ENCODE data around the gene LYPLA2. TPM values are rescaled to one million over a fixed set of nuclear protein-coding genes. Genes with fewer than 3 reads are reported as not detected.
"Not testable (repeated sequence)": the region's sequence is repeated elsewhere in the genome, so short reads cannot be mapped to it uniquely, and the experiment has no call there.

Gene LYPLA2
- total RNA-seq, 4 donors from 2014 or later: 23.6 to 36.3 (median 31.6) TPM

DNA sequence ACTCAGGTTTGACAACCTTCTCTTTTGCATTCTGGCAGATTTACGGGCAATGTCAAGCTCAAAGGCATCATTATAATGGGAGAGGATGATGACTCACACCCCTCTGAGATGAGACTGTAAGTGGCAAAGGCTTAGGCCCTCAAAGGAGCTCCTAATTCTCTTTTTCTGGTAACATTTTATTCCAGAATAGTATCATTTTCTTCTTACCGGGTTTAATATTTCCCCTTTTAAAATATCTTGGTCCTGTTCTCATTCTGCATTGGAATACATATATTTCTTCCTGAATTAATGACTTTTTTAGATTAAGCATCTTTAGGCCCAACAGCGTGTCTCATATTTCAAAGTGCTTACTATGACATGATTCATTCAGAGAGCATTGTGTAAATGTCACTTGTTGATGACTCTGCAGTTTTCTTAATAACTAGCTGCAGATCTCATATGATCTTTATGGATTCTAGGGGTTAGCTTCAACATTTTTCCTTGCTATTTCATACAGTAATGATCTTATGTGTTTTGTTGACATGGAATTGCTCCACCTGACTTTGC lies 11.0 kb upstream of the LYPLA2 start:
- H3K4me1 ChIP-seq: peaks cover 3 to 52% (median 16%) of the 10 kb centered on the region in 4 donors
- DNase-seq (ENCODE audit: low spot score in 2 of 2): no peak
- no peaks in the 10 kb centered on the region for H3K9me3 ChIP-seq
- no peak overlapping the region for H3K4me3 ChIP-seq
- WGBS, 2 donors: 53 to 58% methylated on average over 3 of the region's 3 CpGs
- no peaks in the 10 kb centered on the region for H3K27me3 ChIP-seq
- TF ChIP-seq EP300 (IDR thresholded peaks at IDR 0.05) (no peak), POLR2A (IDR thresholded peaks at IDR 0.05) (no peak)
- TF ChIP-seq, protein P1, sequence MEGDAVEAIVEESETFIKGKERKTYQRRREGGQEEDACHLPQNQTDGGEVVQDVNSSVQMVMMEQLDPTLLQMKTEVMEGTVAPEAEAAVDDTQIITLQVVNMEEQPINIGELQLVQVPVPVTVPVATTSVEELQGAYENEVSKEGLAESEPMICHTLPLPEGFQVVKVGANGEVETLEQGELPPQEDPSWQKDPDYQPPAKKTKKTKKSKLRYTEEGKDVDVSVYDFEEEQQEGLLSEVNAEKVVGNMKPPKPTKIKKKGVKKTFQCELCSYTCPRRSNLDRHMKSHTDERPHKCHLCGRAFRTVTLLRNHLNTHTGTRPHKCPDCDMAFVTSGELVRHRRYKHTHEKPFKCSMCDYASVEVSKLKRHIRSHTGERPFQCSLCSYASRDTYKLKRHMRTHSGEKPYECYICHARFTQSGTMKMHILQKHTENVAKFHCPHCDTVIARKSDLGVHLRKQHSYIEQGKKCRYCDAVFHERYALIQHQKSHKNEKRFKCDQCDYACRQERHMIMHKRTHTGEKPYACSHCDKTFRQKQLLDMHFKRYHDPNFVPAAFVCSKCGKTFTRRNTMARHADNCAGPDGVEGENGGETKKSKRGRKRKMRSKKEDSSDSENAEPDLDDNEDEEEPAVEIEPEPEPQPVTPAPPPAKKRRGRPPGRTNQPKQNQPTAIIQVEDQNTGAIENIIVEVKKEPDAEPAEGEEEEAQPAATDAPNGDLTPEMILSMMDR (IDR thresholded peaks at IDR 0.05): no peak
- H3K36me3 ChIP-seq: peaks cover 0 to 40% (median 0%) of the 10 kb centered on the region in 3 donors
- H3K27ac ChIP-seq: peak overlapping the region in 2 of 4 donors; percentile 24 to 95

DNA sequence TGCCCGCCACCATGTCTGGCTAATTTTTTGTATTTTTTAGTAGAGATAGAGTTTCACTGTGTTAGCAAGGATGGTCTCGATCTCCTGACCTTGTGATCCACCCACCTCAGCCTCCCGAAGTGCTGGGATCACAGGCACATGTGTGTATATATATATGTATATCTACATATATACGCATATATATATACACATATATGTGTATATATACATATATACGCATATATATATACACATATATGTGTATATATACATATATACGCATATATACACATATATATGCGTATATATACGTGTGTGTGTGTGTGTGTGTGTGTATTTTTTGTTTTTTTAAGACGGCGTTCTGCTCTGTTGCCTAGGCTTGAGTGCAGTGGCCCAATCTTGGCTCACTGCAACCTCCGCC lies 7.8 kb upstream of the LYPLA2 start:
- H3K9me3 ChIP-seq; H3K27me3 ChIP-seq; DNase-seq (ENCODE audit: low spot score in 2 of 2); H3K4me3 ChIP-seq; H3K27ac ChIP-seq: not testable (repeated sequence)
- WGBS, 2 donors: 92 to 93% methylated on average over 11 of the region's 11 CpGs
- peaks cover 0 to 73% (median 7%) of the 10 kb centered on the region in 3 donors for H3K36me3 ChIP-seq
- H3K4me1 ChIP-seq: peaks cover 3 to 34% (median 9%) of the 10 kb centered on the region in 4 donors

DNA sequence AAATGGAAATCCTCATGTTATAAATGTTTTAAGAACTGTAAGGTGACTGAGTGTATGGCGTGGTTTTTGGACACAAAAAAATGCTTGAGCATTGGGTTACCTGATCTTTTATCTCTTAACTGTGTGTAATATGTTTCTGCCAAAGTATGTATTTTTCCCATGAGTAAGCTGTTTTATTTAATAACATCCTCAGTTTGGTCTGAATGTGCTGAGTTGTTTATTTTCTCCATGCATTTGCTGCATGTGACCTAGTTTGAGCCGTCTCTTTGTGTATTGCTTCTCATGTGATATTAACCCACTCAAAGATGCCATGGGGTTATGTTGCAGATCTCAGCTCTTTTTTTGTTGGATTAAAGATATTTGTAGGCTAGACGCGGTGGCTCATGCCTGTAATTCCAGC lies 6.1 kb upstream of the LYPLA2 start:
- 69 to 80% methylated on average over 4 of the region's 4 CpGs for WGBS, 2 donors
- H3K27me3 ChIP-seq: no peaks in the 10 kb centered on the region
- H3K27ac ChIP-seq: peak overlapping the region in 2 of 4 donors; percentile 28 to 66
- H3K36me3 ChIP-seq: peaks cover 0 to 86% (median 7%) of the 10 kb centered on the region in 3 donors
- TF ChIP-seq POLR2A (IDR thresholded peaks at IDR 0.05) (no peak), EP300 (IDR thresholded peaks at IDR 0.05) (peak in 1 of 2 donors; percentile 56)
- TF ChIP-seq, protein P1 (IDR thresholded peaks at IDR 0.05): no peak
- DNase-seq (ENCODE audit: low spot score in 2 of 2): no peak
- H3K9me3 ChIP-seq: no peaks in the 10 kb centered on the region
- H3K4me3 ChIP-seq: no peak overlapping the region
- peaks cover 0 to 21% (median under 1%) of the 10 kb centered on the region in 4 donors for H3K4me1 ChIP-seq

DNA sequence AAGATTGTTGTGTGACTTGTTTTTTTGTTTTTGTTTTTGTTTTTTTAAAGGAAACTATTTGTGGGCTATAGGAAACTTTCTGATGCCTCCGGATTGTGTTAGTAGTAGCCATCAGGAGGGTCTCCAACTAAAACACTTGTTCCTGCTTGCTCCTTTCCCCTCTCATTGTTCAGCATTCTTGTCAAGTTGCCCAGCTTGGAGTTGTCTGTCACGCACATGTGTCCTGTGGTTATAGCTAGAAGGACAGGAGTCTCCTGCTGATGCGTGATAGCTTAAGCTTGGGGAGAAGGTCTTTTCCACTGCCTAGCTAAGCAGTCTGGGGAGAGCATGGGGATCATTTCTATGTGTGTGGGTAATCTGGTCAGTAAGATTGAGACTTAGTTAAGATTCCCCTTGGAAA lies 3.2 kb upstream of the LYPLA2 start:
- no peak for TF ChIP-seq POLR2A (IDR thresholded peaks at IDR 0.05)
- TF ChIP-seq EP300 (IDR thresholded peaks at IDR 0.05): no peak
- TF ChIP-seq, protein P1 (IDR thresholded peaks at IDR 0.05): no peak
- no peak for DNase-seq (ENCODE audit: low spot score in 2 of 2)
- Histone ChIP-seq H3K9me3 (no peaks in the 10 kb centered on the region), H3K36me3 (peaks cover 0 to 62% (median 7%) of the 10 kb centered on the region in 3 donors), H3K4me1 (peaks cover 0 to 28% (median 16%) of the 10 kb centered on the region in 4 donors), H3K4me3 (no peak overlapping the region), H3K27me3 (no peaks in the 10 kb centered on the region), H3K27ac (no peak overlapping the region)
- WGBS, 2 donors: 90 to 92% methylated on average over 3 of the region's 3 CpGs

DNA sequence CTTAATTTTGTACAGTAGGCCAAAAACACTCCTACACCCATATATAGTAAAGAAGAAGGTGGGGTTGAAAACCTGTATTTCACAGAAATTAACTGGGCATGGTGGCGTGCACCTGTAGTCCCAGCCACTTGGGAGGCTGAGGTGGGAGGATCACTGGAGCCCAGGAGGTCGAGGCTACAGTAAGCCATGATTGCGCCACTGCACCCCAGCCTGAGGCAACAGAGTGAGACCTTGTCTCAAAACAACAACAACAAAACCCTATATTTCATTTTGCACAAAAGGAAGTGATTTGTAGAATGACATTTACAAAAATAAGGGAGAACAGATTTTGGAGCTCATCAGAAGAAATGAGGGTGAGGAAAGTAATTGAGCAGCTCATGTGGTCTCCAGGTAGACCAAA lies 2.2 kb upstream of the LYPLA2 start:
- no peak overlapping the region for H3K27ac ChIP-seq
- no peaks in the 10 kb centered on the region for H3K27me3 ChIP-seq
- no peak for DNase-seq (ENCODE audit: low spot score in 2 of 2)
- WGBS, 2 donors: 94% methylated on average over 3 of the region's 3 CpGs
- TF ChIP-seq, protein P1 (IDR thresholded peaks at IDR 0.05): no peak
- TF ChIP-seq POLR2A (IDR thresholded peaks at IDR 0.05) (no peak), EP300 (IDR thresholded peaks at IDR 0.05) (no peak)
- peaks cover 0 to 64% (median 14%) of the 10 kb centered on the region in 3 donors for H3K36me3 ChIP-seq
- H3K4me1 ChIP-seq: peaks cover 0 to 37% (median 19%) of the 10 kb centered on the region in 4 donors
- no peak overlapping the region for H3K4me3 ChIP-seq
- H3K9me3 ChIP-seq: no peaks in the 10 kb centered on the region

Measured in tibial nerve (tissue), 4 donors.